GM12873 (cell line): ENCODE results near the gene AJUBA.

Experiments
- CTCF ChIP-seq: IDR thresholded peaks from 2 replicates; pipeline ENCODE4 v1.5.1; 2012; ENCODE audit warnings: low read depth, mild to moderate bottlenecking, moderate library complexity, low read length, control low read depth; ENCODE audit not compliant: insufficient read depth; ENCODE audit errors: missing control alignments

The AJUBA gene

GRCh38 chr14:23021889-23022442 is 39.6 kb upstream of the AJUBA start:
- TF ChIP-seq CTCF: no peak

- TF ChIP-seq CTCF: no peak
These were observed 39.1 kb upstream of the AJUBA start for GRCh38 chr14:23021434-23021833.

- TF ChIP-seq CTCF: no peak
These were observed 38.1 kb upstream of the AJUBA start for GRCh38 chr14:23020143-23021128.

- no peak for TF ChIP-seq CTCF
These were observed 35.8 kb upstream of the AJUBA start for GRCh38 chr14:23018107-23018506.

GRCh38 chr14:23017091-23017490 is 34.7 kb upstream of the AJUBA start:
- TF ChIP-seq CTCF: no peak

- no peak for TF ChIP-seq CTCF
These were observed 33.3 kb upstream of the AJUBA start for GRCh38 chr14:23015618-23016017.

- TF ChIP-seq CTCF: no peak
These were observed 30.9 kb upstream of the AJUBA start for GRCh38 chr14:23013054-23013748.
